ENCODE measurements around the gene YRDC. TPM values are rescaled to one million over a fixed set of nuclear protein-coding genes. Genes with fewer than 3 reads are reported as not detected.

Gene YRDC
- 14.0 to 22.5 TPM (median 18.1 TPM) in 5 replicates for total RNA-seq (2022; extraction: Qiagen RNA extraction; ENCODE audit: low read depth)

GRCh38 chr1:37807555-37808368 is at the start of gene YRDC, which contains the start of gene C1orf122:
Gene YRDC (minus strand): TSS chr1:37808208. CDS start chr1:37808180, 28 bp downstream.
Gene C1orf122 (plus strand): TSS chr1:37807790. CDS start chr1:37808405, 615 bp downstream.

GRCh38 chr1:37793773-37794371 is 14.1 kb downstream of the YRDC start, which contains the start of gene MANEAL:
Gene MANEAL (plus strand): TSS chr1:37793847. CDS start chr1:37794183, 336 bp downstream.

GRCh38 chr1:37764888-37765441 is 43.0 kb downstream of the YRDC start, which contains the start of gene EPHA10:
Gene EPHA10 (minus strand): TSS chr1:37765120. CDS start chr1:37765066, 54 bp downstream.

Other genes starting within 250 kb of the YRDC start
- 50.4 to 74.7 TPM (median 58.2 TPM) in 5 replicates for gene GNL2, start 212.3 kb downstream of the YRDC start, total RNA-seq (2022; extraction: Qiagen RNA extraction; ENCODE audit: low read depth)
- 0.09 to 0.13 TPM (median 0.12 TPM) in 4 of 5 replicates, not detected in the other for gene RSPO1, start 173.3 kb downstream of the YRDC start, total RNA-seq (2022; extraction: Qiagen RNA extraction; ENCODE audit: low read depth)
- 44.6 to 52.4 TPM (median 46.6 TPM) in 5 replicates for gene CDCA8, start 115.7 kb downstream of the YRDC start, total RNA-seq (2022; extraction: Qiagen RNA extraction; ENCODE audit: low read depth)
- gene EPHA10, start 43.1 kb downstream of the YRDC start, total RNA-seq (2022; extraction: Qiagen RNA extraction; ENCODE audit: low read depth), result 0.69 to 1.7 TPM (median 0.75 TPM) in 5 replicates
- gene MANEAL, start 14.4 kb downstream of the YRDC start, total RNA-seq (2022; extraction: Qiagen RNA extraction; ENCODE audit: low read depth), result 20.8 to 26.9 TPM (median 25.3 TPM) in 5 replicates
- 27.5 to 61.5 TPM (median 56.0 TPM) in 5 replicates for gene C1orf122, start 418 bp downstream of the YRDC start, total RNA-seq (2022; extraction: Qiagen RNA extraction; ENCODE audit: low read depth)
- gene MTF1, start 51.4 kb upstream of the YRDC start, total RNA-seq (2022; extraction: Qiagen RNA extraction; ENCODE audit: low read depth), result 3.4 to 5.4 TPM (median 4.4 TPM) in 5 replicates
- gene INPP5B, start 138.8 kb upstream of the YRDC start, total RNA-seq (2022; extraction: Qiagen RNA extraction; ENCODE audit: low read depth), result 4.0 to 5.0 TPM (median 4.2 TPM) in 5 replicates
- gene SF3A3, start 181.8 kb upstream of the YRDC start, total RNA-seq (2022; extraction: Qiagen RNA extraction; ENCODE audit: low read depth), result 45.2 to 96.0 TPM (median 52.5 TPM) in 5 replicates
- 7.7 to 10.3 TPM (median 8.3 TPM) in 5 replicates for gene FHL3, start 197.3 kb upstream of the YRDC start, total RNA-seq (2022; extraction: Qiagen RNA extraction; ENCODE audit: low read depth)
- gene UTP11, start 204.5 kb upstream of the YRDC start, total RNA-seq (2022; extraction: Qiagen RNA extraction; ENCODE audit: low read depth), result 37.9 to 74.6 TPM (median 40.8 TPM) in 5 replicates
- gene POU3F1, start 238.6 kb upstream of the YRDC start, total RNA-seq (2022; extraction: Qiagen RNA extraction; ENCODE audit: low read depth), result 0.10 TPM in 1 of 5 replicates, not detected in the others